Fibroblast of skin of right quadriceps (primary cell): ENCODE results near the gene RTF1.
"Not testable (repeated sequence)": the region's sequence is repeated elsewhere in the genome, so short reads cannot be mapped to it uniquely, and the experiment has no call there.

Experiments
- DNase-seq: peaks from one replicate; pipeline ENCODE4 v3.0.0-alpha.2; 2013

The RTF1 gene

GRCh38 chr15:41438206-41438605 is 21.3 kb downstream of the RTF1 start:
- DNase-seq: no peak

- not testable (repeated sequence) for DNase-seq
Observed at GRCh38 chr15:41438745-41439144, 21.9 kb downstream of the RTF1 start.

- DNase-seq: no peak
Observed at GRCh38 chr15:41443275-41443674, 26.4 kb downstream of the RTF1 start.

- DNase-seq: no peak
Observed at GRCh38 chr15:41445399-41445798, 28.5 kb downstream of the RTF1 start.

- peak; percentile 20 for DNase-seq
Observed at GRCh38 chr15:41462084-41462795, 45.3 kb downstream of the RTF1 start.

- DNase-seq: no peak
Observed at GRCh38 chr15:41464889-41465580, 48.1 kb downstream of the RTF1 start.

- DNase-seq: peak; percentile 54
Observed at GRCh38 chr15:41465822-41466421, 49.0 kb downstream of the RTF1 start.

- no peak for DNase-seq
Observed at GRCh38 chr15:41466711-41467110, 49.8 kb downstream of the RTF1 start.

- DNase-seq: not testable (repeated sequence)
Observed at GRCh38 chr15:41469644-41470043, 52.7 kb downstream of the RTF1 start.

- no peak for DNase-seq
Observed at GRCh38 chr15:41473418-41473817, 56.5 kb downstream of the RTF1 start.

- DNase-seq: no peak
Observed at GRCh38 chr15:41474436-41474835, 57.5 kb downstream of the RTF1 start.

- no peak for DNase-seq
Observed at GRCh38 chr15:41474941-41475340, 58.0 kb downstream of the RTF1 start.

- no peak for DNase-seq
Observed at GRCh38 chr15:41476416-41477048, 59.6 kb downstream of the RTF1 start.

GRCh38 chr15:41480396-41481140 is 63.7 kb downstream of the RTF1 start:
- DNase-seq: no peak

- no peak for DNase-seq
Observed at GRCh38 chr15:41482110-41482877, 65.4 kb downstream of the RTF1 start.

- DNase-seq: no peak
Observed at GRCh38 chr15:41483115-41483514, 66.2 kb downstream of the RTF1 start.

- DNase-seq: no peak
Observed at GRCh38 chr15:41483519-41483918, 66.6 kb downstream of the RTF1 start.

GRCh38 chr15:41484937-41485625 is 68.2 kb downstream of the RTF1 start:
- no peak for DNase-seq

- no peak for DNase-seq
Observed at GRCh38 chr15:41486286-41486685, 69.4 kb downstream of the RTF1 start.

- no peak for DNase-seq
Observed at GRCh38 chr15:41487381-41487780, 70.5 kb downstream of the RTF1 start.

- DNase-seq: peak; percentile 20
Observed at GRCh38 chr15:41487802-41488201, 70.9 kb downstream of the RTF1 start.
